Mucosa of descending colon (tissue), 3 donors: Measurements from ENCODE around the gene OSBPL5. TPM values are rescaled to one million over a fixed set of nuclear protein-coding genes. Genes with fewer than 3 reads are reported as not detected.

Experiments used
- ATAC-seq: fragments of 200-7000 bp; cut with Tn5 transposase; one replicate; pipeline ENCODE4 v1.9.1; 2020; ENCODE audit warnings: mild to moderate bottlenecking, moderate library complexity
- DNase-seq, 3 donors: peaks; one replicate each; pipeline ENCODE4 v3.0.0-alpha.2; 2020
- H3K36me3 ChIP-seq: fragments of 200-600 bp; one replicate; pipeline ENCODE4 v1.8.0; 2021; ENCODE audit warnings: low read depth, mild to moderate bottlenecking
- H3K4me1 ChIP-seq: fragments of 200-600 bp; one replicate; pipeline ENCODE4 v1.8.0; 2021; ENCODE audit warnings: low read depth, mild to moderate bottlenecking
- H3K4me3 ChIP-seq: fragments of 200-600 bp; one replicate; pipeline ENCODE4 v1.8.0; 2021; ENCODE audit warnings: mild to moderate bottlenecking
- H3K9me3 ChIP-seq: fragments of 200-600 bp; one replicate; pipeline ENCODE4 v1.8.0; 2021; ENCODE audit warnings: mild to moderate bottlenecking
- intact Hi-C, 2 donors: fragments of 100-400 bp; cut with DNase I in 1 of 2; cut with micrococcal nuclease in 1 of 2; formaldehyde crosslinking; loops; one replicate each; pipeline versions ENCODE4 v1.11.0 to v1.11.1; 2022; cut with DNase I, micrococcal nuclease
- total RNA-seq, 3 donors: library from RNA; stranded (reverse); fragmentation: NEBNext Ultra II Directional in 2 of 3; extraction: Animal tissue kit (Norgen Biotek cat#: 25700) in 2 of 3; gene quantifications; one replicate each; pipeline versions ENCODE4 v1.2.1 to v1.2.4, GENCODE V29; 2021 to 2023
- TF ChIP-seq, protein P1 (sequence below): fragments of 200-600 bp; IDR thresholded peaks from one replicate; pipeline ENCODE4 v1.8.0; 2022; ENCODE audit warnings: antibody characterized with exemption, mild to moderate bottlenecking
- donor health status: DM: no; HTN: no; CAD: no; lungs with moderate emphysema.
- donor health status: DM: no; HTN: no; CAD: no.
- donor health status: DM: no; HTN: yes; CAD: no.

Gene OSBPL5
- total RNA-seq, 3 donors from 2014 or later: 43.6 to 64.1 (median 52.4) TPM

DNA sequence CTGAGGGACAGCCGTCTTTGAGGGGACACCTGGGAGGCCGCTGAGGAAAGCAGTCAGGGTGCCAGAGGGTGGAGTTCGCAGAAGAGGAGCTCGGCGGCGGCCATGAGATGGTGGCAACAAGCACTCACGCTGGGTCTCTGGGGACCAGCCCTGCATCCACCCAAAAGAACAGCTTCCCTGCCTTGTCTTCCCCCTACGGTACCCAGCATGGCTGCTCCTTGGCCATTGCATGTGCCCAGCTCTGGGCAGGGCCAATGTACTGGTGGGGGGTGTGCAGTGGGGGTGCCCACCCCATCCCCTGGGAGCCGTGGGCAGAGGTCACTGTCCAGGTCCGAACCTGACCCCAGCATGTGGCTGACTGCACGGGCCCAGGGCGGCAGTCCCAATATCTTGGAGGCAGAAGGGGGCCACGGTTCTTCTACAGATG lies 42.3 kb downstream of the OSBPL5 start:
- Histone ChIP-seq H3K4me1 (peaks cover 23% of the 10 kb centered on the region), H3K36me3 (no peaks in the 10 kb centered on the region), H3K9me3 (no peaks in the 10 kb centered on the region), H3K4me3 (no peak overlapping the region)
- TF ChIP-seq, protein P1, sequence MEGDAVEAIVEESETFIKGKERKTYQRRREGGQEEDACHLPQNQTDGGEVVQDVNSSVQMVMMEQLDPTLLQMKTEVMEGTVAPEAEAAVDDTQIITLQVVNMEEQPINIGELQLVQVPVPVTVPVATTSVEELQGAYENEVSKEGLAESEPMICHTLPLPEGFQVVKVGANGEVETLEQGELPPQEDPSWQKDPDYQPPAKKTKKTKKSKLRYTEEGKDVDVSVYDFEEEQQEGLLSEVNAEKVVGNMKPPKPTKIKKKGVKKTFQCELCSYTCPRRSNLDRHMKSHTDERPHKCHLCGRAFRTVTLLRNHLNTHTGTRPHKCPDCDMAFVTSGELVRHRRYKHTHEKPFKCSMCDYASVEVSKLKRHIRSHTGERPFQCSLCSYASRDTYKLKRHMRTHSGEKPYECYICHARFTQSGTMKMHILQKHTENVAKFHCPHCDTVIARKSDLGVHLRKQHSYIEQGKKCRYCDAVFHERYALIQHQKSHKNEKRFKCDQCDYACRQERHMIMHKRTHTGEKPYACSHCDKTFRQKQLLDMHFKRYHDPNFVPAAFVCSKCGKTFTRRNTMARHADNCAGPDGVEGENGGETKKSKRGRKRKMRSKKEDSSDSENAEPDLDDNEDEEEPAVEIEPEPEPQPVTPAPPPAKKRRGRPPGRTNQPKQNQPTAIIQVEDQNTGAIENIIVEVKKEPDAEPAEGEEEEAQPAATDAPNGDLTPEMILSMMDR: no peak
- no peak for ATAC-seq
- peak in 2 of 3 donors; percentile 23 to 50 for DNase-seq
- intact Hi-C loops: loop anchor here in 1 of 2 donors (10.0 kb wide), 1 partner anchor 52 kb away; no protein-coding TSS in a partner anchor

GRCh38 chr11:3121931-3122774 lies 43.0 kb downstream of the OSBPL5 start:
- intact Hi-C loops: loop anchor here in 1 of 2 donors (10.0 kb wide), 1 partner anchor 53 kb away; no protein-coding TSS in a partner anchor
- H3K4me1 ChIP-seq: peaks cover 23% of the 10 kb centered on the region
- no peak overlapping the region for H3K4me3 ChIP-seq
- ATAC-seq (no peak), DNase-seq (peak in 2 of 3 donors; percentile 32 to 50)
- H3K9me3 ChIP-seq: no peaks in the 10 kb centered on the region
- H3K36me3 ChIP-seq: no peaks in the 10 kb centered on the region
- TF ChIP-seq, protein P1: no peak

DNA sequence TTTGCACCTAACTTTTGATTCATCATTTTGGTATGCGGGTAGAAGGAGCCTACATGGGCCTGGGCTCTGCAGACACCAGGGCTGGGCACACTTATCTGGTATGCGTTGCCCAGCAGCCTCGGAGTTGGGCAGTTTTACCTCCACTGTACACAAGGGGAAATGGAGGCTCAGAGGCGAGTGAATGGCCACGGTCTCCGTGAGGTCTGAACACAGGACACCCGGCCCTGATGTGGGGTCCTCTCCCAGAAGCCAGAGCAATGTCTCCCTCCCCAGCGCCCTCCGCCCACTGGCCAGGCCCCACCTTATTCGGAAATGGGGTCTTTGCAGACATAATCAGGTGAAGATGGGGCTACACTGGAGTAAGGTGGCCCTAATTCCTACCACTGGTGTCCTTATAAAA lies 43.7 kb downstream of the OSBPL5 start:
- H3K4me3 ChIP-seq: no peak overlapping the region
- H3K9me3 ChIP-seq: no peaks in the 10 kb centered on the region
- H3K36me3 ChIP-seq: no peaks in the 10 kb centered on the region
- TF ChIP-seq, protein P1: no peak
- DNase-seq (peak in 1 of 3 donors; percentile 35), ATAC-seq (no peak)
- H3K4me1 ChIP-seq: peaks cover 16% of the 10 kb centered on the region
- intact Hi-C loops: loop anchor here in 1 of 2 donors (10.0 kb wide), 1 partner anchor 53 kb away; no protein-coding TSS in a partner anchor

DNA sequence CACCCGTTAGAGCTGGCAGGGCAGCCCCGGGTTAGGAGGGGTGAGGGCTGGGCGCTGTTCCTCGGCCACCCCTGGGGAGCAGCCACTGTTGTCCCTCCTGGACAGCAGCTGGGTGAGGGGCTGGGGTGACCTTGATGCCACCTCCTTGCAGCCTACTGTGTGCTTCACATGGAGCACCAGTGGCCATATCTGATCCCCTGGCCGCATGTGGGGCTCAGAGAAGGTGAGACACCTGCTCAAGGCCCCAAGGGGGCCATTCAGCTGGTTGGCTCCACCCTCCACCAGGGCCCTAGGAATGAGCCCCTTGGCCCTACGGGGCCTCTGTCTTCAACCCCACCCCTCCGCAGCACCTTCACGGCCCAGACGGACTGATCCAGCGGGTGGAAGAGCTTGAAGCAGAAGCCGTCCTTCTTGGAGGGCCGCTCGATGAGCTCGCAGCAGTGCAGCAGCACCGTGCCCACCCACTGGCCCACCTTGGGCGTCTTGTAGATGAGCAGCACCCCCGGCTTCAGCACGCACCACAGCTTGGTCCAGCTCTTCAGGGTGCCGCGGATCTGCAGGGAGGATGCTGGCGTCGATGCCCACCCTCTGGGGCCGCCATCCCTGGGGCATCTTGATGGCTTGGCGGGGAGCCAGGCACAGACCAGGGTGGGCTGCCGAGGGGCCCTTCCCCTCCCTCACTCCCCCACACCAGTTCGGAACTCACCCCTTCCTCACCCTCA lies 44.9 kb downstream of the OSBPL5 start:
- no peak overlapping the region for H3K4me3 ChIP-seq
- H3K36me3 ChIP-seq: no peaks in the 10 kb centered on the region
- H3K9me3 ChIP-seq: peaks cover 2% of the 10 kb centered on the region
- peak in 2 of 3 donors; percentile 27 to 44 for DNase-seq
- TF ChIP-seq, protein P1: no peak
- H3K4me1 ChIP-seq: peaks cover 9% of the 10 kb centered on the region
- intact Hi-C loops: loop anchor here in 1 of 2 donors (10.0 kb wide), 1 partner anchor 55 kb away; no protein-coding TSS in a partner anchor
- no peak for ATAC-seq

DNA sequence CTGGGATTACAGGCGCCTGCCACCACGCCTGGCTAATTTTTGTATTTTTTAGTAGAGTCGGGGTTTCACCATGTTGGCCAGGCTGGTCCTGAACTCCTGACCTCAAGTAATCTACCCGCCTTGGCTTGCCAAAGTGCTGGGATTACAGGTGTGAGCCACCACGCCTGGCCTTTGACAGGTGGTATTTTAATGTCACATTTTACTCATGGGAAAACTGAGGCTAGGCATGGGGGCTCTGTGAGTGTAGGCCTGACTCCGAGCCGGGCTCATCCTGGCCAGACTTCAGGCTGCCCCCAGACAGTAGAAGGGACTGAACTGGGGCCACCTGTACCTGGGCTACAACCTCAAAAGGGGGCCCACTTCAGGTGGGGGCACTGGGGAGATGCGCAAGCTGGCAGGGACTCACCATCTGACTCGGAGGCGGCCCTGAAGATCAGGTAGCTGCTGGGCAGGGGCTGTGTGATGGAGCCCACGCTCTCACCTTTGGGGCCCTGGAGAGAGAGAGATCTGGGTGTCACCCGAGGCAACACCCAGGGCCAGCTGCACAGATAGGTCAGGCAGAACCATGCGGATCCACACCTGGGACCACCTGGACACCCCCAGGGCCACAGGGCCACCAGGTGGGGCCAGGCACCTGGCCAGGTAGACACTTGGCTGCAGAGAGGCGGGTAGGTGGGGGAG lies 45.8 kb downstream of the OSBPL5 start:
- intact Hi-C loops: loop anchor here in 1 of 2 donors (10.0 kb wide), 1 partner anchor 76 kb away; no protein-coding TSS in a partner anchor
- H3K36me3 ChIP-seq: no peaks in the 10 kb centered on the region
- ATAC-seq: no peak
- peaks cover 7% of the 10 kb centered on the region for H3K4me1 ChIP-seq
- DNase-seq: peak in 1 of 3 donors; percentile 36
- no peak overlapping the region for H3K4me3 ChIP-seq
- H3K9me3 ChIP-seq: peaks cover 10% of the 10 kb centered on the region
- TF ChIP-seq, protein P1: no peak
